WTC11 (cell line): ENCODE measurements around the gene GAREM2. TPM values are rescaled to one million over a fixed set of nuclear protein-coding genes. Genes with fewer than 3 reads are reported as not detected.

Source experiments
- ATAC-seq: fragments of 200-7000 bp; cut with Tn5 transposase; 2 replicates; pipeline ENCODE4 v1.10.0; 2021; ENCODE audit warnings: mild to moderate bottlenecking, moderate library complexity
- CTCF ChIA-PET: fragments of 300-600 bp; sonication (Branson Sonifier 250); formaldehyde crosslinking; loops from one replicate; lab custom pipeline; 2021; ENCODE audit warnings: antibody characterized with exemption; lab: Charles Lee
- POLR2A ChIA-PET: fragments of 350-600 bp; sonication (Branson Sonifier 250); formaldehyde crosslinking; loops from one replicate; lab custom pipeline; 2021; ENCODE audit warnings: antibody characterized with exemption; lab: Charles Lee
- DNase-seq: peaks from one replicate; pipeline ENCODE4 v3.0.0; 2021; ENCODE audit warnings: low spot score
- H3K27ac Mint-ChIP-seq: 2 replicates; pipeline ENCODE4 v1.8.0; 2021; ENCODE audit warnings: mixed read lengths
- H3K27me3 Mint-ChIP-seq: 2 replicates; pipeline ENCODE4 v1.8.0; 2021; ENCODE audit warnings: low read depth, mild to moderate bottlenecking, moderate library complexity, mixed read lengths
- H3K36me3 Mint-ChIP-seq: 2 replicates; pipeline ENCODE4 v1.8.0; 2021; ENCODE audit warnings: mixed read lengths
- H3K4me1 Mint-ChIP-seq: 2 replicates; pipeline ENCODE4 v1.8.0; 2022; ENCODE audit warnings: mixed read lengths
- H3K4me3 Mint-ChIP-seq: 2 replicates; pipeline ENCODE4 v1.8.0; 2021; ENCODE audit warnings: mild to moderate bottlenecking, moderate library complexity, mixed read lengths
- H3K9me3 Mint-ChIP-seq: 2 replicates; pipeline ENCODE4 v1.8.0; 2021; ENCODE audit warnings: mixed read lengths
- AR ChIP-seq: fragments of 250-450 bp; sonication (Bioruptor Pico); IDR thresholded peaks from 2 replicates; pipeline ENCODE4 v1.9.0; 2021; ENCODE audit warnings: mild to moderate bottlenecking
- CREB1 ChIP-seq: sonication (generic); formaldehyde crosslinking; IDR thresholded peaks from 2 replicates; pipeline ENCODE4 v1.8.0; 2023; ENCODE audit warnings: mild to moderate bottlenecking, missing genetic modification reagents
- CTCF ChIP-seq: fragments of 200-600 bp; IDR thresholded peaks from 2 replicates; pipeline ENCODE4 v1.8.0; 2022; ENCODE audit warnings: antibody characterized with exemption
- E2F1 ChIP-seq: sonication (generic); formaldehyde crosslinking; IDR thresholded peaks from 2 replicates; pipeline ENCODE4 v1.8.0; 2022; ENCODE audit warnings: mild to moderate bottlenecking, missing genetic modification reagents
- ETV6 ChIP-seq: sonication (generic); formaldehyde crosslinking; IDR thresholded peaks from 2 replicates; pipeline ENCODE4 v1.8.1; 2022; ENCODE audit warnings: mild to moderate bottlenecking, missing genetic modification reagents
- FOXP4 ChIP-seq: sonication (generic); formaldehyde crosslinking; IDR thresholded peaks from 2 replicates; pipeline ENCODE4 v1.8.0; 2022; ENCODE audit warnings: mild to moderate bottlenecking, missing genetic modification reagents
- IRF2 ChIP-seq: sonication (generic); formaldehyde crosslinking; IDR thresholded peaks from 2 replicates; pipeline ENCODE4 v1.8.0; 2022; ENCODE audit warnings: low read depth, missing genetic modification reagents, borderline replicate concordance
- JAZF1 ChIP-seq: fragments of 250-450 bp; sonication (Bioruptor Pico); IDR thresholded peaks from 2 replicates; pipeline ENCODE4 v1.9.0; 2021; ENCODE audit warnings: moderate library complexity, mild to moderate bottlenecking, inconsistent platforms
- PREB ChIP-seq: sonication (generic); formaldehyde crosslinking; IDR thresholded peaks from 2 replicates; pipeline ENCODE4 v1.8.1; 2022; ENCODE audit warnings: mild to moderate bottlenecking, missing genetic modification reagents, moderate library complexity, borderline replicate concordance
- SMAD4 ChIP-seq: sonication (generic); formaldehyde crosslinking; IDR thresholded peaks from 2 replicates; pipeline ENCODE4 v1.8.0; 2022; ENCODE audit warnings: mild to moderate bottlenecking, missing genetic modification reagents
- SOX15 ChIP-seq: fragments of 250-450 bp; sonication (Bioruptor Pico); IDR thresholded peaks from 2 replicates; pipeline ENCODE4 v1.9.0; 2021; ENCODE audit warnings: mild to moderate bottlenecking
- TP53 ChIP-seq: sonication (generic); formaldehyde crosslinking; IDR thresholded peaks from 2 replicates; pipeline ENCODE4 v1.8.1; 2023; ENCODE audit warnings: mild to moderate bottlenecking, missing genetic modification reagents
- ZMAT4 ChIP-seq: fragments of 250-450 bp; sonication (Bioruptor Pico); IDR thresholded peaks from 2 replicates; pipeline ENCODE4 v1.9.0; 2021; ENCODE audit warnings: mild to moderate bottlenecking
- ZNF138 ChIP-seq: sonication (generic); formaldehyde crosslinking; conservative IDR thresholded peaks from 2 replicates; pipeline ENCODE4 v1.8.1; 2022; ENCODE audit warnings: mild to moderate bottlenecking, moderate library complexity, missing genetic modification reagents
- ZNF232 ChIP-seq: sonication (generic); formaldehyde crosslinking; IDR thresholded peaks from 2 replicates; pipeline ENCODE4 v1.8.0; 2022; ENCODE audit warnings: mild to moderate bottlenecking, missing genetic modification reagents
- ZNF317 ChIP-seq: sonication (generic); formaldehyde crosslinking; IDR thresholded peaks from 2 replicates; pipeline ENCODE4 v1.8.1; 2023; ENCODE audit warnings: low read depth, mild to moderate bottlenecking, moderate library complexity, missing genetic modification reagents, borderline replicate concordance
- ZNF396 ChIP-seq: fragments of 250-450 bp; sonication (Bioruptor Pico); IDR thresholded peaks from 2 replicates; pipeline ENCODE4 v1.8.0; 2021; ENCODE audit warnings: mild to moderate bottlenecking, moderate library complexity, borderline replicate concordance
- total RNA-seq: library from RNA; stranded (reverse); gene quantifications from 3 replicates; pipeline ENCODE4 v1.2.3, GENCODE V29; 2021

Gene GAREM2
- total RNA-seq, 1 experiment from 2014 or later = 17.4 TPM

GRCh38 chr2:26176279-26176615 is 3.4 kb downstream of the GAREM2 start:
- no peak for ATAC-seq
- TF ChIP-seq TP53 (CRISPR knock-in tag) (no peak), ZMAT4 (CRISPR knock-in tag) (no peak), ZNF396 (CRISPR knock-in tag) (no peak), E2F1 (CRISPR knock-in tag) (no peak), JAZF1 (CRISPR knock-in tag) (no peak), ETV6 (CRISPR knock-in tag) (no peak), SMAD4 (no peak)
- TF ChIP-seq, all 79 proteins: peak for 0
- DNase-seq = no peak
- no peak overlapping the region for H3K4me3 Mint-ChIP-seq
- H3K36me3 Mint-ChIP-seq = no peaks in the 10 kb centered on the region
- CTCF ChIA-PET = interaction anchor here (1.1 to 2.5 kb wide), 3 partner anchors 8 to 327 kb away, joined by 3 to 24 read pairs (median 5); no protein-coding TSS in a partner anchor
- POLR2A ChIA-PET = no interaction called here
- no peaks in the 10 kb centered on the region for H3K9me3 Mint-ChIP-seq
- H3K27ac Mint-ChIP-seq = no peak overlapping the region
- peaks cover 11% of the 10 kb centered on the region for H3K27me3 Mint-ChIP-seq
- H3K4me1 Mint-ChIP-seq = peaks cover 23% of the 10 kb centered on the region

GRCh38 chr2:26177122-26177521 is 4.2 kb downstream of the GAREM2 start:
- no peak for TF ChIP-seq ZNF138 (CRISPR knock-in tag)
- TF ChIP-seq CTCF = no peak
- no peak for TF ChIP-seq FOXP4 (CRISPR knock-in tag)
- no peak for TF ChIP-seq PREB (CRISPR knock-in tag)
- no peak for TF ChIP-seq IRF2 (CRISPR knock-in tag)
- no peak for TF ChIP-seq ZNF232 (CRISPR knock-in tag)
- H3K27me3 Mint-ChIP-seq = peaks cover 6% of the 10 kb centered on the region
- H3K36me3 Mint-ChIP-seq = no peaks in the 10 kb centered on the region
- H3K27ac Mint-ChIP-seq = no peak overlapping the region
- CTCF ChIA-PET = no interaction called here
- peaks cover 24% of the 10 kb centered on the region for H3K4me1 Mint-ChIP-seq
- no peak for ATAC-seq
- POLR2A ChIA-PET = no interaction called here
- H3K4me3 Mint-ChIP-seq = no peak overlapping the region
- no peak for DNase-seq
- H3K9me3 Mint-ChIP-seq = no peaks in the 10 kb centered on the region

- Mint-ChIP-seq H3K27me3 (peaks cover 11% of the 10 kb centered on the region), H3K4me3 (peak overlapping the region; percentile 77; the same call in 1 of the 2 replicates), H3K4me1 (peaks cover 24% of the 10 kb centered on the region), H3K27ac (no peak overlapping the region), H3K9me3 (no peaks in the 10 kb centered on the region)
- CTCF ChIA-PET = no interaction called here
- no peak for ATAC-seq
- no peak for TF ChIP-seq CREB1 (CRISPR knock-in tag)
- TF ChIP-seq SOX15 (CRISPR knock-in tag) = no peak
- no peak for TF ChIP-seq ZNF396 (CRISPR knock-in tag)
- no peak for TF ChIP-seq TP53 (CRISPR knock-in tag)
- TF ChIP-seq IRF2 (CRISPR knock-in tag) = no peak
- TF ChIP-seq AR = no peak
- TF ChIP-seq ZNF317 = no peak
- TF ChIP-seq, all 79 proteins: peak for 0
- H3K36me3 Mint-ChIP-seq = no peaks in the 10 kb centered on the region
- no peak for DNase-seq
- POLR2A ChIA-PET = interaction anchor here (0.6 kb wide), 1 partner anchor 619 kb away, joined by 4 read pairs; no protein-coding TSS in a partner anchor
Observed at GRCh38 chr2:26178246-26178645, 5.4 kb downstream of the GAREM2 start.
